GM18858 (cell line): ENCODE results near the gene POU4F3.

Source experiments
- ATAC-seq: cut with Tn5 transposase; IDR thresholded peaks from one replicate; pipeline ENCODE4 v1.9.1; 2021; ENCODE audit not compliant: unreplicated experiment

The POU4F3 gene

GRCh38 chr5:146390469-146390868 is 51.8 kb downstream of the POU4F3 start:
- no peak for ATAC-seq
